ENCODE results near the gene CYFIP1.

The CYFIP1 gene

GRCh38 chr15:22948056-22948455 is 32.1 kb downstream of the CYFIP1 start:
- no peak for DNase-seq

GRCh38 chr15:22947101-22948000 is 32.8 kb downstream of the CYFIP1 start:
- DNase-seq = no peak

- DNase-seq = no peak
These were observed 35.1 kb downstream of the CYFIP1 start for GRCh38 chr15:22945071-22945470.

- no peak for DNase-seq
These were observed 35.5 kb downstream of the CYFIP1 start for GRCh38 chr15:22944651-22945050.

GRCh38 chr15:22942877-22943276 is 37.3 kb downstream of the CYFIP1 start:
- DNase-seq = no peak

- no peak for DNase-seq
These were observed 37.8 kb downstream of the CYFIP1 start for GRCh38 chr15:22942306-22942855.

GRCh38 chr15:22941179-22941578 is 39.0 kb downstream of the CYFIP1 start:
- no peak for DNase-seq

- no peak for DNase-seq
These were observed 40.5 kb downstream of the CYFIP1 start for GRCh38 chr15:22939652-22940061.

GRCh38 chr15:22939051-22939450 is 41.1 kb downstream of the CYFIP1 start:
- DNase-seq = no peak

GRCh38 chr15:22936577-22937472 is 43.3 kb downstream of the CYFIP1 start:
- no peak for DNase-seq

- DNase-seq = no peak
These were observed 46.5 kb downstream of the CYFIP1 start for GRCh38 chr15:22933641-22934061.

GRCh38 chr15:22931784-22932536 is 48.2 kb downstream of the CYFIP1 start:
- no peak for DNase-seq

- DNase-seq = no peak
These were observed 49.2 kb downstream of the CYFIP1 start for GRCh38 chr15:22930782-22931484.

GRCh38 chr15:22927761-22928160 is 52.4 kb downstream of the CYFIP1 start:
- no peak for DNase-seq

GRCh38 chr15:22925875-22926274 is 54.3 kb downstream of the CYFIP1 start:
- no peak for DNase-seq

GRCh38 chr15:22922003-22922402 is 58.2 kb downstream of the CYFIP1 start:
- DNase-seq = no peak

GRCh38 chr15:22919171-22919570 is 61.0 kb downstream of the CYFIP1 start:
- no peak for DNase-seq

GRCh38 chr15:22918596-22919140 is 61.5 kb downstream of the CYFIP1 start:
- no peak for DNase-seq

GRCh38 chr15:22918056-22918455 is 62.1 kb downstream of the CYFIP1 start:
- no peak for DNase-seq

GRCh38 chr15:22917556-22917955 is 62.6 kb downstream of the CYFIP1 start:
- no peak for DNase-seq

- no peak for DNase-seq
These were observed 63.4 kb downstream of the CYFIP1 start for GRCh38 chr15:22916606-22917350.
